Measurements from ENCODE around the gene RASGRF1.

- TF ChIP-seq CTCF (IDR thresholded peaks at IDR 0.05) = no peak
- TF ChIP-seq POLR2A (IDR thresholded peaks at IDR 0.05) = no peak
- TF ChIP-seq POLR2AphosphoS5 (IDR thresholded peaks at IDR 0.05) = no peak
These were observed 146.9 kb downstream of the RASGRF1 start for GRCh38 chr15:78943692-78944091.

All from breast epithelium (tissue), 3 donors.